ENCODE results near the gene LRIF1. TPM values are rescaled to one million over a fixed set of nuclear protein-coding genes. Genes with fewer than 3 reads are reported as not detected.

LRIF1 gene
- total and polyA plus RNA-seq, 2 experiments from 2014 or later = 9.5 to 12.8 TPM

- Histone ChIP-seq H3K36me3 (replicated peaks; ENCODE audit: insufficient read depth, low read depth) (no peaks in the 10 kb centered on the region), H3K4me3 (no peak overlapping the region), H3K9me2 (replicated peaks; ENCODE audit: insufficient read depth) (peaks cover 4% of the 10 kb centered on the region), H3K27me3 (no peaks in the 10 kb centered on the region), H4K20me1 (ENCODE audit: insufficient read depth, poor library complexity, severe bottlenecking) (no peaks in the 10 kb centered on the region), H3K4me2 (no peak overlapping the region), H3K9me3 (ENCODE audit: low read depth) (no peaks in the 10 kb centered on the region), H3K4me1 (ENCODE audit: insufficient read depth) (no peaks in the 10 kb centered on the region), H3K79me2 (no peaks in the 10 kb centered on the region), H2AFZ (no peak overlapping the region), H3K27ac (no peak overlapping the region)
- no peak for DNase-seq (ENCODE audit: low spot score)
- TF ChIP-seq EZH2phosphoT487 (IDR thresholded peaks at IDR 0.05; ENCODE audit: low read depth, severe bottlenecking, unreplicated experiment) (no peak), CTCF (IDR thresholded peaks at IDR 0.05; ENCODE audit: poor library complexity) (no peak), EZH2 (IDR thresholded peaks at IDR 0.05; ENCODE audit: borderline replicate concordance) (no peak)
- 88% methylated on average over 3 of the region's 3 CpGs for WGBS (ENCODE audit: low lambda C conversion rate, missing lambda C conversion rate)
These were observed 49.0 kb downstream of the LRIF1 start for GRCh38 chr1:110914676-110915075.

GRCh38 chr1:110912784-110913183 is 50.9 kb downstream of the LRIF1 start:
- peaks cover 4% of the 10 kb centered on the region for H3K9me2 ChIP-seq (replicated peaks; ENCODE audit: insufficient read depth)
- no peaks in the 10 kb centered on the region for H3K36me3 ChIP-seq (replicated peaks; ENCODE audit: insufficient read depth, low read depth)
- H3K27me3 ChIP-seq = no peaks in the 10 kb centered on the region
- H3K9me3 ChIP-seq (ENCODE audit: low read depth) = no peaks in the 10 kb centered on the region
- no peak for DNase-seq (ENCODE audit: low spot score)
- no peak overlapping the region for H3K27ac ChIP-seq
- H2AFZ ChIP-seq = no peak overlapping the region
- no peaks in the 10 kb centered on the region for H3K79me2 ChIP-seq
- TF ChIP-seq CTCF (IDR thresholded peaks at IDR 0.05; ENCODE audit: poor library complexity) (no peak), EZH2phosphoT487 (IDR thresholded peaks at IDR 0.05; ENCODE audit: low read depth, severe bottlenecking, unreplicated experiment) (no peak), EZH2 (IDR thresholded peaks at IDR 0.05; ENCODE audit: borderline replicate concordance) (no peak)
- H3K4me3 ChIP-seq = no peak overlapping the region
- H4K20me1 ChIP-seq (ENCODE audit: insufficient read depth, poor library complexity, severe bottlenecking) = no peaks in the 10 kb centered on the region
- no peaks in the 10 kb centered on the region for H3K4me1 ChIP-seq (ENCODE audit: insufficient read depth)
- H3K4me2 ChIP-seq = no peak overlapping the region

GRCh38 chr1:110903853-110904500 is 59.7 kb downstream of the LRIF1 start:
- whole genome bisulfite sequencing (ENCODE audit: low lambda C conversion rate, missing lambda C conversion rate) = 80% methylated on average over 3 of the region's 3 CpGs
- Histone ChIP-seq H3K4me2 (no peak overlapping the region), H3K9me2 (replicated peaks; ENCODE audit: insufficient read depth) (no peaks in the 10 kb centered on the region), H3K79me2 (no peaks in the 10 kb centered on the region), H4K20me1 (ENCODE audit: insufficient read depth, poor library complexity, severe bottlenecking) (no peaks in the 10 kb centered on the region), H3K36me3 (replicated peaks; ENCODE audit: insufficient read depth, low read depth) (no peaks in the 10 kb centered on the region), H2AFZ (no peak overlapping the region), H3K9me3 (ENCODE audit: low read depth) (no peaks in the 10 kb centered on the region), H3K4me1 (ENCODE audit: insufficient read depth) (no peaks in the 10 kb centered on the region), H3K27ac (no peak overlapping the region), H3K4me3 (no peak overlapping the region), H3K27me3 (no peaks in the 10 kb centered on the region)
- no peak for DNase-seq (ENCODE audit: low spot score)
- TF ChIP-seq EZH2 (IDR thresholded peaks at IDR 0.05; ENCODE audit: borderline replicate concordance) (no peak), EZH2phosphoT487 (IDR thresholded peaks at IDR 0.05; ENCODE audit: low read depth, severe bottlenecking, unreplicated experiment) (no peak), CTCF (IDR thresholded peaks at IDR 0.05; ENCODE audit: poor library complexity) (no peak)
